ENCODE data around the gene MACROD2. TPM values are rescaled to one million over a fixed set of nuclear protein-coding genes. Genes with fewer than 3 reads are reported as not detected.

Gene MACROD2
- total RNA-seq, 1 experiment from 2014 or later: 1.6 TPM

DNA sequence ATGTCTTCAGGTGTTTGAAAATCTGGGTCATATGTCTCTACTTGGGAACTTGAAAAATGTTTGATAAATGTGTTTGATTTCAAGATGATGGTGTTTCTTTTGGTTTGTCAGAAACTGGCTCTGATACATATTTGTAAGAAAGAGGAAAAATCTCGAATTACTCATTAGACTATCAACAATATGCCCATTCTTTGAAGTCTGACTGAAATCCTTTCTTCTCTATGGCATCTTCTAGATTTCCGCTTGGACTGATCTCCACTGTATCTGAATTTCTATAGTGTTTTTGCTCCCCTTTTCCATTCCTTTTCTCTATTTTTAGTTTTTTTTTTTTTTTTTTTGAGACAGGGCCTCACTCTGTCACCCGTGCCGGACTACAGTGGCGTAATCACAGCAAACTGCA is 1481.5 kb downstream of the MACROD2 start:
- Histone ChIP-seq H2BK120ac (ENCODE audit: low read depth, low read length, poor library complexity, severe bottlenecking) (no peak overlapping the region), H3T11ph (ENCODE audit: low read length) (no peak overlapping the region), H3K27me3 (ENCODE audit: insufficient read depth, low read length) (no peaks in the 10 kb centered on the region), H3K79me1 (ENCODE audit: insufficient read depth, low read depth, low read length, poor library complexity, severe bottlenecking) (no peaks in the 10 kb centered on the region), H2BK12ac (ENCODE audit: insufficient read length, low read depth, low read length) (no peak overlapping the region), H3K79me2 (ENCODE audit: insufficient read depth, low read length) (no peaks in the 10 kb centered on the region), H2AK5ac (ENCODE audit: insufficient read length, low read length) (no peak overlapping the region), H2AFZ (ENCODE audit: low read length) (no peak overlapping the region), H4K20me1 (ENCODE audit: control insufficient read depth, insufficient read depth, insufficient read length) (no peaks in the 10 kb centered on the region), H3K9me3 (ENCODE audit: control insufficient read depth, low read depth, low read length) (no peaks in the 10 kb centered on the region), H4K8ac (replicated peaks; ENCODE audit: insufficient read length, low read depth, low read length) (no peak overlapping the region), H4K5ac (ENCODE audit: insufficient read length, low read depth, low read length) (no peak overlapping the region), H3K56ac (ENCODE audit: insufficient read length, low read depth, low read length) (no peak overlapping the region), H3K14ac (ENCODE audit: insufficient read depth, low read length) (no peak overlapping the region), H2BK15ac (ENCODE audit: low read depth, low read length) (no peak overlapping the region), H4K91ac (ENCODE audit: insufficient read length, low read depth, low read length) (no peak overlapping the region), H3K4me2 (ENCODE audit: insufficient read depth, insufficient read length, low read length) (no peak overlapping the region), H3K18ac (ENCODE audit: insufficient read length, low read depth, low read length) (no peak overlapping the region), H2BK20ac (ENCODE audit: low read depth, low read length, poor library complexity, severe bottlenecking) (no peak overlapping the region), H3K4me1 (ENCODE audit: insufficient read depth, low read length) (no peaks in the 10 kb centered on the region), H3K23me2 (ENCODE audit: insufficient read length, low read depth, low read length, poor library complexity, severe bottlenecking) (no peaks in the 10 kb centered on the region), H2BK5ac (ENCODE audit: insufficient read length, low read length) (no peak overlapping the region), H3K23ac (ENCODE audit: insufficient read length, low read depth, low read length) (no peak overlapping the region), H3K4ac (ENCODE audit: low read depth, low read length) (no peak overlapping the region), H3K9ac (ENCODE audit: extremely low read depth, insufficient read length, low read length) (no peak overlapping the region), H3K27ac (ENCODE audit: insufficient read length, low read depth, low read length) (no peak overlapping the region)
- no CpG with 5 or more reads among the region's 5 CpGs for WGBS (ENCODE audit: extremely low coverage, insufficient read length, low lambda C conversion rate)
- Mint-ChIP-seq H3K27ac (no peak overlapping the region), H3K4me1 (peaks cover 3 to 4% of the 10 kb centered on the region in 2 experiments; a peak in 2 of 4 replicates), H3K9me3 (no peaks in the 10 kb centered on the region; a peak in 1 of 5 replicates), H3K4me3 (no peak overlapping the region), H3K27me3 (ENCODE audit: low read depth) (no peaks in the 10 kb centered on the region), H3K36me3 (ENCODE audit: insufficient read depth in 1 of 3, low read depth in 3 of 3) (no peaks in the 10 kb centered on the region)
- TF ChIP-seq, protein P1, sequence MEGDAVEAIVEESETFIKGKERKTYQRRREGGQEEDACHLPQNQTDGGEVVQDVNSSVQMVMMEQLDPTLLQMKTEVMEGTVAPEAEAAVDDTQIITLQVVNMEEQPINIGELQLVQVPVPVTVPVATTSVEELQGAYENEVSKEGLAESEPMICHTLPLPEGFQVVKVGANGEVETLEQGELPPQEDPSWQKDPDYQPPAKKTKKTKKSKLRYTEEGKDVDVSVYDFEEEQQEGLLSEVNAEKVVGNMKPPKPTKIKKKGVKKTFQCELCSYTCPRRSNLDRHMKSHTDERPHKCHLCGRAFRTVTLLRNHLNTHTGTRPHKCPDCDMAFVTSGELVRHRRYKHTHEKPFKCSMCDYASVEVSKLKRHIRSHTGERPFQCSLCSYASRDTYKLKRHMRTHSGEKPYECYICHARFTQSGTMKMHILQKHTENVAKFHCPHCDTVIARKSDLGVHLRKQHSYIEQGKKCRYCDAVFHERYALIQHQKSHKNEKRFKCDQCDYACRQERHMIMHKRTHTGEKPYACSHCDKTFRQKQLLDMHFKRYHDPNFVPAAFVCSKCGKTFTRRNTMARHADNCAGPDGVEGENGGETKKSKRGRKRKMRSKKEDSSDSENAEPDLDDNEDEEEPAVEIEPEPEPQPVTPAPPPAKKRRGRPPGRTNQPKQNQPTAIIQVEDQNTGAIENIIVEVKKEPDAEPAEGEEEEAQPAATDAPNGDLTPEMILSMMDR (conservative IDR thresholded peaks at IDR 0.05): no peak
- no peak for DNase-seq

Measured in H9 (cell line).